SH-SY5Y (cell line): ENCODE results near the gene BSDC1.

ENCODE experiments used
- GATA2 ChIP-seq: IDR thresholded peaks from 2 replicates; pipeline ENCODE4 v1.6.1; 2011; ENCODE audit warnings: mild to moderate bottlenecking, low read depth, low read length
- GATA3 ChIP-seq: IDR thresholded peaks from 2 replicates; pipeline ENCODE4 v1.6.1; 2011; ENCODE audit warnings: low read depth, mild to moderate bottlenecking, low read length, moderate library complexity

GRCh38 chr1:32346532-32347157 lies 47.6 kb downstream of the BSDC1 start:
- no peak for TF ChIP-seq GATA2
- no peak for TF ChIP-seq GATA3
